ENCODE results near the gene MACROH2A1.

- TF ChIP-seq POLR2A (IDR thresholded peaks at IDR 0.05): no peak
- no peak for TF ChIP-seq CTCF (IDR thresholded peaks at IDR 0.05)
- peak; percentile 86 for TF ChIP-seq POLR2AphosphoS5 (IDR thresholded peaks at IDR 0.05)
Measured at GRCh38 chr5:135323701-135324132, 75.3 kb downstream of the MACROH2A1 start.
